Tibial artery (tissue), 4 donors: ENCODE data around the gene POGLUT3.

ENCODE experiments used
- DNase-seq, 2 donors: peaks; one replicate each; pipeline ENCODE4 v3.0.0-alpha.2; 2019
- H3K27ac ChIP-seq, 2 donors: fragments of 200-600 bp; sonication (generic) in 1 of 2; 1 replicate in 1 of 2; 2 replicates in 1 of 2; pipeline ENCODE4 v1.5.1; 2018 to 2019; ENCODE audit warnings: mild to moderate bottlenecking in 1 of 2
- H3K27me3 ChIP-seq, 2 donors: fragments of 200-600 bp; sonication (generic) in 1 of 2; one replicate each; pipeline versions ENCODE4 v1.5.1 to v1.6.0; 2016 to 2019
- H3K36me3 ChIP-seq, 3 donors: fragments of 200-600 bp; sonication (generic) in 2 of 3; one replicate each; pipeline ENCODE4 v1.5.1; 2016 to 2019; ENCODE audit warnings: mild to moderate bottlenecking in 2 of 3
- H3K4me1 ChIP-seq, 4 donors: fragments of 200-600 bp; sonication (generic) in 2 of 4; 1 replicate in 3 of 4; 2 replicates in 1 of 4; pipeline ENCODE4 v1.5.1; 2016 to 2019
- H3K4me3 ChIP-seq, 2 donors: fragments of 200-600 bp; sonication (generic) in 1 of 2; 1 replicate in 1 of 2; 2 replicates in 1 of 2; pipeline ENCODE4 v1.5.1; 2018 to 2019; ENCODE audit warnings: mild to moderate bottlenecking in 2 of 2
- H3K9me3 ChIP-seq, 3 donors: fragments of 200-600 bp; sonication (generic) in 1 of 3; one replicate each; pipeline ENCODE4 v1.5.1; 2016 to 2019
- intact Hi-C: fragments of 100-400 bp; cut with DNase I; formaldehyde crosslinking; loops from one replicate; pipeline ENCODE4 v1.15.0; 2023; ENCODE audit warnings: low total_unique reads
- TF ChIP-seq, protein P1 (sequence below), 2 experiments: fragments of 200-600 bp in 1 of 2; fragments of 450-650 bp in 1 of 2; IDR thresholded peaks; one replicate each; pipeline ENCODE4 v1.5.1; 2017 to 2019; ENCODE audit warnings: antibody characterized with exemption in 2 of 2, mild to moderate bottlenecking in 1 of 2, moderate library complexity in 1 of 2

Gene POGLUT3

DNA sequence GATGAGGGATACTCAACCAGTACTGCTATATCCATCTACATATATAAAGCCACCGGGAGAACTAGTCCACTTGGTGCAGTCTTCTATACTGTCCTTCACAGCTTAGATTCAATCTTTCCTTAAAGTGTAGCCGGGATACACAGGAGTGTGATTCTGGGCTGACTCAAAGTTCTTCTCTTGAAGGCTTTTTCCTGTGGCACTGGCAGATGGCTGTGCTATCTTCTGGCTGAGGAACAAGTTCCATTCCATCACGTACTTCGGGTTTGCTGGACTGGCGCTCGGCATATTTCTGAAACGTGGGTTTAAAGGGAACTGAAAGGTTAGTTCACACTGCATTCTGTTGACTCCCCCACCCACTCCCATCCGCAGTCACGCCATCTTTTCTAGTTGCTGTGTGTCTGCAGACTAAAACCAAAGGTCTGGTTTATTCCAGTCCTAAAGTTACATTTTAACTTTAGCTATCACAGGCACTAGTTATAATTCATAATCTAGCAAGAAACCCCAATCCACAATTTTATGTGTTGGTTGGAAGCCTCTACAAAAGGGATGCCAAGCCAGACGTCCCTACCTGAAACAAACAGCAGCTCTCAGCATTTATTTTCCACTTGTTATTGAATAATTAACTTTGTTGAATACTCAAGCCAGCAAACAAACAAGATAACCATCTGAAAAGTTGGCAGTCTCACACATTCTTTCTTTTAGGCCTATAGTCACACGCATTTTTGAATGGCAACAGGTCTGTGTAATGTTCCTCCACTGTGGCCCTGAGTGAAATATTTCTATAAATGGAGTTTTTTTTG, 23.3 kb downstream of the POGLUT3 start:
- DNase-seq, result no peak
- Histone ChIP-seq H3K9me3 (no peaks in the 10 kb centered on the region), H3K4me1 (no peaks in the 10 kb centered on the region), H3K27ac (no peak overlapping the region), H3K36me3 (peaks cover 18 to 57% (median 44%) of the 10 kb centered on the region in 3 donors), H3K27me3 (no peaks in the 10 kb centered on the region), H3K4me3 (no peak overlapping the region)
- TF ChIP-seq, protein P1, sequence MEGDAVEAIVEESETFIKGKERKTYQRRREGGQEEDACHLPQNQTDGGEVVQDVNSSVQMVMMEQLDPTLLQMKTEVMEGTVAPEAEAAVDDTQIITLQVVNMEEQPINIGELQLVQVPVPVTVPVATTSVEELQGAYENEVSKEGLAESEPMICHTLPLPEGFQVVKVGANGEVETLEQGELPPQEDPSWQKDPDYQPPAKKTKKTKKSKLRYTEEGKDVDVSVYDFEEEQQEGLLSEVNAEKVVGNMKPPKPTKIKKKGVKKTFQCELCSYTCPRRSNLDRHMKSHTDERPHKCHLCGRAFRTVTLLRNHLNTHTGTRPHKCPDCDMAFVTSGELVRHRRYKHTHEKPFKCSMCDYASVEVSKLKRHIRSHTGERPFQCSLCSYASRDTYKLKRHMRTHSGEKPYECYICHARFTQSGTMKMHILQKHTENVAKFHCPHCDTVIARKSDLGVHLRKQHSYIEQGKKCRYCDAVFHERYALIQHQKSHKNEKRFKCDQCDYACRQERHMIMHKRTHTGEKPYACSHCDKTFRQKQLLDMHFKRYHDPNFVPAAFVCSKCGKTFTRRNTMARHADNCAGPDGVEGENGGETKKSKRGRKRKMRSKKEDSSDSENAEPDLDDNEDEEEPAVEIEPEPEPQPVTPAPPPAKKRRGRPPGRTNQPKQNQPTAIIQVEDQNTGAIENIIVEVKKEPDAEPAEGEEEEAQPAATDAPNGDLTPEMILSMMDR (IDR thresholded peaks at IDR 0.05), result no peak
- intact Hi-C loops, result no loop called here

DNA sequence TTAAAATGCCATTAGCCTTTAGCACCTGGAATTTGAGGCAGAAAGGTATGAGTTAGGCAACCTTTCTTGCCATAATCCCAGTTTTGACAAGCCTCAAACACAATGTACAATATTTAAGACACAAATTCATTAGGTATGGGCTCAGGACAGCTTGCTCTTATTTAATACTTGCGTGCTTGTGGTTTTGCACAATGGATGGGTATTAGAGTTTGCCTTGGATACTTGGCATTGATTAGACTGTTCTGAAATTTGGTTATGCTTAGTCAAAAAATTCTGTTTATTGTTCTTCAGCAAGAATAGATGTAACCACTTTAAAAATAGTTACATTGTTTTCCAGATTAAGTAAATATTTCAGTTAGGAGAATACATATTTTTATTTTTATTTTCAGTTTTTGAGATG, 25.5 kb downstream of the POGLUT3 start:
- intact Hi-C loops, result no loop called here
- no peak overlapping the region for H3K27ac ChIP-seq

DNA sequence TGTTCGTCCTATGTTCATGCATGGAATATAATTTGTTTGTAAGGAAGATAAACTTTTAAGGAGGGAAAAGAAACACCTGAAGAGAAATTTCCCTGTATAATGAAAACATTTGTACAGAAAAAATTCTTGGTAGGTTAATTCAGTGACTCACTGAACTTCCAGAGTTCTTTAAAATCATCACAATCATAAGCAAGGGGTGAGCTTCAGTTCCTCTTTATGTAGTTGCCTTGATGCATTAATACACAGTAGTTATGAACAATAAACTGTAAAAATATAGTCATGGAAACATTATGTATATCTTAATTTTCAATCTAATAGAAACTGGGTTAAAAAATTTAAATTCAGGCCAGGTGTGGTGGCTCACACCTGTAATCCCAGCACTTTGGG, 29.7 kb downstream of the POGLUT3 start:
- Histone ChIP-seq H3K27ac (no peak overlapping the region), H3K4me1 (peaks cover 0 to 7% (median 2%) of the 10 kb centered on the region in 4 donors), H3K4me3 (no peak overlapping the region), H3K36me3 (peaks cover 3 to 6% (median 5%) of the 10 kb centered on the region in 3 donors), H3K27me3 (no peaks in the 10 kb centered on the region), H3K9me3 (no peaks in the 10 kb centered on the region)
- intact Hi-C loops, result loop anchor here (10.0 kb wide), 2 partner anchors 196 to 1014 kb away; partner anchors contain the start of genes CWF19L2 and DDX10
- TF ChIP-seq, protein P1 (IDR thresholded peaks at IDR 0.05), result no peak
- no peak for DNase-seq

More for the DNA sequence above, 25.5 kb downstream of the POGLUT3 start:
- Histone ChIP-seq H3K4me1 (peaks cover 0 to 5% (median 2%) of the 10 kb centered on the region in 4 donors), H3K4me3 (no peak overlapping the region), H3K27me3 (no peaks in the 10 kb centered on the region), H3K36me3 (peaks cover 16 to 46% (median 23%) of the 10 kb centered on the region in 3 donors), H3K9me3 (no peaks in the 10 kb centered on the region)
- TF ChIP-seq, protein P1 (IDR thresholded peaks at IDR 0.05), result no peak
- no peak for DNase-seq

DNA sequence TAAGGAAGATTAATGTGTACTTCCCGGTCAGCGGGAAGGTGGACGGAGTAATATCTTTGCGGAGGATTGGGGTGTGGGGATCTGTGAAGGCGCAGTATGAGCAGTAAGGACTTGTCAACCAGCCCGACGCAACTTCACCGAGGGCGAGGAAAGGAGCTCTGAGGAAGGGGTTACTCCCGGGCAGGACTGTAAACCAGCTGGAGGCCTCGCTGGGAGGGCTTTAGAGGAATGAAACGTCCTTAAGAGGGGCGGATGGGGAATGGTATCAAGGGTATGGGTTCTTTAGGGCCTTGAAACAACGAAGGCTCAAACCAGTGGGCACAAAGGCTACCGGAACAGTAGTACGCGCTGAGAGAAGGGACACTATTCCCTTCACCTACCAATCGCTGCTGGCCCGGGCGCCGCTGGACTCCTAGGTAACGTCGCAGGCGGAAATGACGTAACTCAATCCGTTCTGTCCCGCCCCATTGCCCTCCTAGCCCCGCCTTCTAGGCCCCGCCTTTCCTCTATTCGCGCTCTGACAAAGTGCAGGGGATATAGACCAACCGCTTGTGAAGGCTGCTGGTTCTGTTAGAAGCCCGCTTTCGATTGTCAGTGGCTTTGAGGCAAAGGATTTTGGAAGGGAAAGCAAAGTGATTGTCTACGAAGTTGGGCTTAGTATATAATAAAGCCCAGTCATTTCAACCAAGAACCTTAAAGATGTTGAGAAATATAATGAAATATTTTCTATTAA, 30.9 kb downstream of the POGLUT3 start, which contains the start of gene C11orf65:
TSS of gene C11orf65 (minus strand) at position 439 of the 733 bp plus-strand sequence. CDS start 5,970 bp downstream, outside the sequence.
- no peaks in the 10 kb centered on the region for H3K27me3 ChIP-seq
- peak within 1 kb of the TSS; percentile 93 to 94 for H3K27ac ChIP-seq
- intact Hi-C loops, result loop anchor here (2.0 to 10.0 kb wide), 3 partner anchors 32 to 1012 kb away; partner anchors contain the start of genes CWF19L2, DDX10 and POGLUT3
- DNase-seq, result peak; percentile 96 to 98
- H3K4me3 ChIP-seq, result peak within 1 kb of the TSS; percentile 59 to 65
- no peaks in the 10 kb centered on the region for H3K36me3 ChIP-seq
- TF ChIP-seq, protein P1 (IDR thresholded peaks at IDR 0.05), result no peak
- no peaks in the 10 kb centered on the region for H3K9me3 ChIP-seq
- peaks cover 0 to 7% (median 2%) of the 10 kb centered on the region in 4 donors for H3K4me1 ChIP-seq

DNA sequence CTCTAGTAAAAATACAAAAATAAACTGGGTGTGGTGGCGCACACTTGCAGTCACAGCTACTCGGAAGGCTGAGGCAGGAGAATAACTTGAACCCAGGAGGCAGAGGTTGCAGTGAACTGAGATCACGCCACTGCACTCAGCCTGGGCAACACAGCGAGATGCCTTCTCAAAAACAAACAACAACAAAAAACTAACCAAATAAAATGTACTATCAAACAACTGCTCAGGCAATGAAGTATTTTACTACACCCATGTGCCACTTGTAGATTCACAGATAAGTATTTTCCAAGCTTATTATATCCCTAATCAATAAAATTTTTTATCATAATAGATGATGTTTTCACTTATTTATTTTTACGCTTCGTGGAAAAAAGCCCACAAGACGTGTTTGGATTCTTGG, 31.8 kb downstream of the POGLUT3 start:
- DNase-seq, result no peak
- H3K9me3 ChIP-seq, result no peaks in the 10 kb centered on the region
- intact Hi-C loops, result loop anchor here (2.0 to 10.0 kb wide), 3 partner anchors 32 to 1012 kb away; partner anchors contain the start of genes CWF19L2, DDX10 and POGLUT3
- H3K27ac ChIP-seq, result peak overlapping the region; percentile 93 to 94
- TF ChIP-seq, protein P1 (IDR thresholded peaks at IDR 0.05), result no peak
- no peaks in the 10 kb centered on the region for H3K36me3 ChIP-seq
- no peaks in the 10 kb centered on the region for H3K27me3 ChIP-seq
- peaks cover 0 to 7% (median 2%) of the 10 kb centered on the region in 4 donors for H3K4me1 ChIP-seq
- peak overlapping the region; percentile 59 to 65 for H3K4me3 ChIP-seq
